Activated naive CD4-positive, alpha-beta T cell treated with anti-CD3 and anti-CD28 coated beads for 36 hours (primary cell): Measurements from ENCODE around the gene PDZK1. TPM values are rescaled to one million over a fixed set of nuclear protein-coding genes. Genes with fewer than 3 reads are reported as not detected.

ENCODE experiments used
- total RNA-seq, 2 experiments: library from RNA; stranded (reverse); gene quantifications; one replicate each; pipeline ENCODE4 v1.2.3, GENCODE V29; 2021

Gene PDZK1
- total RNA-seq, 2 experiments from 2014 or later = not detected

Other genes with a start within 250 kb of the PDZK1 start
- 10 to 100 TPM; 18.0 to 19.4 TPM for gene GPR89A, start 99.4 kb downstream of the PDZK1 start, total RNA-seq
- gene CD160, start 12.1 kb upstream of the PDZK1 start, total RNA-seq = not detected
- gene RNF115, start 116.7 kb upstream of the PDZK1 start, total RNA-seq = 1 to 10 TPM; 7.5 to 8.0 TPM
- gene POLR3C, start 116.8 kb upstream of the PDZK1 start, total RNA-seq = 10 to 100 TPM; 18.8 to 19.2 TPM
- 1 to 10 TPM; 3.2 to 3.4 TPM for gene NUDT17, start 138.3 kb upstream of the PDZK1 start, total RNA-seq
- gene PIAS3, start 151.7 kb upstream of the PDZK1 start, total RNA-seq = 10 to 100 TPM; 19.1 to 19.6 TPM
- gene ANKRD35, start 178.5 kb upstream of the PDZK1 start, total RNA-seq = under 1 TPM; 0.19 to 0.20 TPM
- gene ITGA10, start 202.7 kb upstream of the PDZK1 start, total RNA-seq = under 1 TPM; 0.41 to 0.54 TPM
- 10 to 100 TPM; 18.0 to 19.0 TPM for gene PEX11B, start 211.3 kb upstream of the PDZK1 start, total RNA-seq
- gene RBM8A, start 220.1 kb upstream of the PDZK1 start, total RNA-seq = 100 to 1,000 TPM; 241 to 242 TPM